Amniotic epithelial cell (primary cell): ENCODE results near the gene TROAP.
A peak's percentile ranks its signal among the peaks of the same experiment; 100 is the strongest.
"Not testable (repeated sequence)": the region's sequence is repeated elsewhere in the genome, so short reads cannot be mapped to it uniquely, and the experiment has no call there.

Experiments
- DNase-seq: peaks from one replicate; pipeline ENCODE4 v3.0.0-alpha.2; 2010; ENCODE audit warnings: low read depth

Gene TROAP, protein sequence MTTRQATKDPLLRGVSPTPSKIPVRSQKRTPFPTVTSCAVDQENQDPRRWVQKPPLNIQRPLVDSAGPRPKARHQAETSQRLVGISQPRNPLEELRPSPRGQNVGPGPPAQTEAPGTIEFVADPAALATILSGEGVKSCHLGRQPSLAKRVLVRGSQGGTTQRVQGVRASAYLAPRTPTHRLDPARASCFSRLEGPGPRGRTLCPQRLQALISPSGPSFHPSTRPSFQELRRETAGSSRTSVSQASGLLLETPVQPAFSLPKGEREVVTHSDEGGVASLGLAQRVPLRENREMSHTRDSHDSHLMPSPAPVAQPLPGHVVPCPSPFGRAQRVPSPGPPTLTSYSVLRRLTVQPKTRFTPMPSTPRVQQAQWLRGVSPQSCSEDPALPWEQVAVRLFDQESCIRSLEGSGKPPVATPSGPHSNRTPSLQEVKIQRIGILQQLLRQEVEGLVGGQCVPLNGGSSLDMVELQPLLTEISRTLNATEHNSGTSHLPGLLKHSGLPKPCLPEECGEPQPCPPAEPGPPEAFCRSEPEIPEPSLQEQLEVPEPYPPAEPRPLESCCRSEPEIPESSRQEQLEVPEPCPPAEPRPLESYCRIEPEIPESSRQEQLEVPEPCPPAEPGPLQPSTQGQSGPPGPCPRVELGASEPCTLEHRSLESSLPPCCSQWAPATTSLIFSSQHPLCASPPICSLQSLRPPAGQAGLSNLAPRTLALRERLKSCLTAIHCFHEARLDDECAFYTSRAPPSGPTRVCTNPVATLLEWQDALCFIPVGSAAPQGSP

DNA sequence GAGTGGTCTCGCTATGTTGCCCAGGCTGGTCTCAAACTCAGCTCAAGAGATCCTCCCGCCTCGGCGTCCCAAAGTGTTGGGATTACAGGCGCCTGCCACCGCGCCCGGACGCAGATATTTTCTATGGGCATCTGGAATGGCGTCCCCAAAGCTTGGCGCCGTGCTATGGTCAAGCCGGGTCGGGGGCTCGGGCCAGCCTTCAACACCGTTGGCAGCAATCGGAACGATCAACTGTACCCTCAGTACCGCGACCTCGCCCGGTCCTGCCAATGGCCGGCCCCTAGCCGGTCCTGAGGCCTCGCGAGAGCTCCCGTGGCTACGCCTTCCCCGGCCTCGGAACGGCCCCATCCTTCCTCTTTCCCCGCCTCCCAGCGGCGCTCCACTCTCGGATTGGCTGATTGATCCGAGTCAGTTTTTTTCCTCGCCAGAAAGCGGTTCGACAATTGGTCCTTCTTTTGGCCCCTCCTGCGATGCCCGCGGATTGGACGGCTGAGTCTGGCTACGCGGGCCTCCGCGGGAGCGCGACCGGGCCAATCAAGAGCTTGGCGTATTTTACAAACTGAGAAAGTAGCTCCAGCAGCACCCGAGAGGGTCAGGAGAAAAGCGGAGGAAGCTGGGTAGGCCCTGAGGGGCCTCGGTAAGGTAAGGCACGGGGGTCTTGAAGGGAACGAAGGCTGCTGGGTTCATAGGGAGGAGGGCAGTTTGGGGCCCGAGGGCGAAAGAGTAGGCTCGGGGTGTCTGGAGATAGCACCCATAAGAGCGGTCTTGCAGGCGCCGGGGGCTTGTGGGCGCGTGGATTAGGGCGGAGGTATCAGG lies at the start of gene TROAP:
TSS of gene TROAP (plus strand) at position 548 of the 816 bp plus-strand sequence. CDS start 354 bp downstream, outside the sequence.
- DNase-seq, result peak; percentile 97

DNA sequence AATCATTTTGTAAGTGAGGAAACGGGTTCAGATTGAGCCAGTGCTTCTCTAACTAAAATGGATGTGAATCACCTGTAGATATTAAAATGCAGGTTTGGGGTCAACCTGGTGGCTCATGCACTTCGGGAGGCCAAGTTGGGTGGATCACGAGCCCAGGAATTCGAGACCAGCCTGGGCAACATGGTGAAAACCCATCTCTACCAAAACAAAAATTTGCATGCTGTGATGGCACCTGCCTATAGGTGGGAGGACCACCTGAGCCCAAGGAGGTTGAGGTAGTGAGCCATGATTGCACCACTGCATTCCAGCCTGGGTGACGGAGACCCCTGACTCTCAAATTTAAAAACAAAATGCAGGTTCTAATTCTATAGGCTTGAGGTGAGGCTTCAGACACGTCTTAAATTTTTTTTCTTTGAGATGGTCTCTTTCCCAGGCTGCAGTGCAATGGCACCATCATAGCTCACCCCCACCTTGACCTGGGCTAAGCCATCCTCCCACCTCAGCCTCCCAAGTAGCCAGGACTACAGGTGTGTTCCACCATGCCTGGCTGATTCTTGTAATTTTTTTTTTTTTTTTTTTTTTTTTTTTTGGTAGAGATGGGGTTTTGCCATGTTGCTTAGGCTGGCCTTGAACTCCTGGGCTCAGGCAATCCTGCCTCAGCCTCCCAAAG lies 49.2 kb upstream of the TROAP start:
- DNase-seq, result no peak

GRCh38 chr12:49274396-49275069 lies 48.5 kb upstream of the TROAP start:
- no peak for DNase-seq

GRCh38 chr12:49276304-49277290 lies 46.5 kb upstream of the TROAP start:
- DNase-seq, result no peak

- no peak for DNase-seq
These were observed 45.6 kb upstream of the TROAP start for GRCh38 chr12:49277466-49277865.

GRCh38 chr12:49279706-49280159 lies 43.3 kb upstream of the TROAP start:
- peak; percentile 43 for DNase-seq

- DNase-seq, result not testable (repeated sequence)
These were observed 42.5 kb upstream of the TROAP start for GRCh38 chr12:49280545-49280944.

- no peak for DNase-seq
These were observed 40.8 kb upstream of the TROAP start for GRCh38 chr12:49282302-49282701.

- not testable (repeated sequence) for DNase-seq
These were observed 40.2 kb upstream of the TROAP start for GRCh38 chr12:49282740-49283375.

DNA sequence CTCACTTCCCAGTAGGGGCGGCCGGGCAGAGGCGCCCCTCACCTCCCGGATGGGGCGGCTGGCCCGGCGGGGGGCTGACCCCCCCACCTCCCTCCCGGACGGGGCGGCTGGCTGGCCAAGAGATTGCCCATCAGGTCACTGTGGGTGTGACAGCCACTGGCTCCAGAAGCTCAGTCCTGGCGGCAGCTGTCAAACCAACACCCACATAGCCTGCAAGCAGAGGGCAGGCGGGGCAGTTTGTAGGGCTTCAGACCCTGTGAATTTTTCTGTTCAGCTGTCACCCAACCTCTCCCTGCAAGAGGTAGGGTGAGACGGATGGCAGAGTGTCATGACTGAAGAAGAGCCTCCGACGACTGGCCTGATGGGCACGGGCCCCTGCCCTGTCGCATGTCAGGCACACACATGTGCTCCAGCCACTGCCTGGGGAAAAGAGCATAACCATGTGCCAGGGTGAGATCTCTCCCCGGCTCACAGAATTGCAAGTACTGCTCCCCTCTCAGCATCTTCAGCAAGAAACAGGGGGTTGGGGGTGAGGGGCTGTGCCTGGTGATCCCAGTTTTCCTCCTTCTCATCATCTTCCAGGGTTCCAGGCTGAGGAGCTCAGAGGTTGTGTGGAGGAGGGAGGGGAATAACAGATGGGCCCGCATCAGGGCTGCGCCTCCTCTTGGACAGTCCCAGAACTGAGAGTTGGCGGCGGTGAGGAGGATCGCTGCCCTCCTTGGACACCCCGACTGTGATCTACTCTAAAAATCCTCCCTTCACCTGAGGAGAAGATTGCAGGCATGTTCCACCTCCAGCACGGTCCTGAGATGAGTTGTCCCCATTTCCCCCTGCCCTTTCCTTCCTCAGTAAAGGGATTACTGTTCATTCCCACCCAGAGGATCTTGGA lies 39.3 kb upstream of the TROAP start:
- no peak for DNase-seq

- no peak for DNase-seq
These were observed 38.4 kb upstream of the TROAP start for GRCh38 chr12:49284672-49285071.

DNA sequence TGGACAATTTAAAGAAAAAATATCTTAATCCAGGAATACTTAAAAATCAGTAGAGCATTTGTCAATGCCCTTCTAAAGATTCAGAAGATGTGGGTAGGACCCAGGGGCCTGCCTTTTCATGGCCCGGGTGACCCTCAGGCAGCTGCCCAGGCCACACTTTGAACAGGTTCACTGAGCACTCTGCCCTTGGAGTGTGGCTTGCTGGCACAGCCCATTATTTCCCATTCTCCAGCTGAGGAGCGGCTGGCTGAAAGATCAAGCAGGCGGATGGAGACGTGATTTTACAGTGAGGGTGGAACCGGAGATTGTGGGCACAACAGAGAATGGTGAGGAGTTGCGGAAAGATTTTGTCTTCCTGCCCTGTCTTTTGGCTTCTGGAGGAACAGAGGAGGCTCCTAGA lies 35.2 kb upstream of the TROAP start:
- no peak for DNase-seq

GRCh38 chr12:49288412-49288853 lies 34.6 kb upstream of the TROAP start:
- DNase-seq, result peak; percentile 34

GRCh38 chr12:49288922-49289555 lies 34.0 kb upstream of the TROAP start:
- DNase-seq, result no peak

- DNase-seq, result no peak
These were observed 30.4 kb upstream of the TROAP start for GRCh38 chr12:49292729-49293055.

DNA sequence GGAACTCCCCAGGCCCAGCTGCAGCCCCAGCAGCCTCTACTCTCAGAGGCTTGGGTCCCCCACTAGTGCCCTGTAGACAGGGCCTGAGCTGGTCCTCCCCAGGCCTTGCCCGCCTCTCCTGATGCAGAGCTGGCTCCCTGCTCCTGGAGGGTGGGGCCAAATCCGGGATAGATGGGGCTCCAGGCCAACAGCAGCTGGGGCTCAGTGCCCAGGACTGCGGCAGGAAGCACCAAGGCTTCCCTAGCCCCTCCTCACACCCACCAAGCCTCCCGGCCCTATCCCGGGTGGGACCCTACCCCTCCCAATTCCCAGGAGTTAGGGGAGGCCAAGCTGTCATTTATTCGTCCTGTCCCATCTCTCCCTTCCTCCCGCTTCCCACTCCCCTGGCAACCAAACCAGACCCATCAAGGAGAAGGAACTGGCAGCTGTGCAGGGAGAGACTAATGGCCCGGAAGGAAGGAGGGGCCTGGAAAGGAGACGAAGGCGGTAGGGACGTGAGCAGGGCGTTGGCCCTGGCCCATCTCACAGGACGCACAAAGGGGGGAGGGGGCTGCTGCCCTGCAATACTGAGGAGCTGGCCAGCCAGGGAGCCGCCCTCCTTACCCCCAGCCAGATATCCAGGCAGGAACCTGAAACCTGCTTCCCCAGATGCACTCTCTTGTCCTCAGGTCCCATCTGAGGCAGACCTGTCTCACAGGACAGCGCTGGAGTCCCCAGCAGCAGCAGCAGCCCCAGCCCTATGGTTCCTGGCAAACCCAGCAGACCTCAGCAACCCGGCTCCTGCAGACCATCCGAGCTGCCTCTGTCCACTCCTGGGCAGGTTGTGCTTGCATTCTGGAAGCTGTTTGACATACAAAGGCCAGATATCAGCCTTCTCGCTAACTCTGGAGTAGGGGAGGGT lies 29.7 kb upstream of the TROAP start:
- no peak for DNase-seq
